ENCODE measurements around the gene UNC13A. TPM values are rescaled to one million over a fixed set of nuclear protein-coding genes. Genes with fewer than 3 reads are reported as not detected.

UNC13A gene
- total and polyA plus RNA-seq, 2 donors (not counting 3 experiments of a cell fraction or from before 2014, with no cell fraction given), result 0.04 to 0.09 TPM

GRCh38 chr19:17627161-17627560, 61.0 kb downstream of the UNC13A start:
- TF ChIP-seq POLR2A (IDR thresholded peaks at IDR 0.05; ENCODE audit: low read depth, low read length) (no peak), MYC (IDR thresholded peaks at IDR 0.05; ENCODE audit: low read depth, low read length) (no peak), EZH2 (IDR thresholded peaks at IDR 0.05; ENCODE audit: borderline replicate concordance, low read depth, low read length, severe bottlenecking) (no peak), JUN (IDR thresholded peaks at IDR 0.05; ENCODE audit: borderline replicate concordance, insufficient read depth, insufficient read length, low read depth) (no peak), POLR2AphosphoS5 (IDR thresholded peaks at IDR 0.05; ENCODE audit: insufficient read depth, low read depth, low read length) (no peak), MAX (IDR thresholded peaks at IDR 0.05; ENCODE audit: insufficient read depth, insufficient read length) (no peak), FOS (IDR thresholded peaks at IDR 0.05; ENCODE audit: borderline replicate concordance, insufficient read depth, low read length) (no peak), GATA2 (IDR thresholded peaks at IDR 0.05; ENCODE audit: insufficient read depth, insufficient read length, low read depth, low read length) (no peak)
- TF ChIP-seq, protein P1, sequence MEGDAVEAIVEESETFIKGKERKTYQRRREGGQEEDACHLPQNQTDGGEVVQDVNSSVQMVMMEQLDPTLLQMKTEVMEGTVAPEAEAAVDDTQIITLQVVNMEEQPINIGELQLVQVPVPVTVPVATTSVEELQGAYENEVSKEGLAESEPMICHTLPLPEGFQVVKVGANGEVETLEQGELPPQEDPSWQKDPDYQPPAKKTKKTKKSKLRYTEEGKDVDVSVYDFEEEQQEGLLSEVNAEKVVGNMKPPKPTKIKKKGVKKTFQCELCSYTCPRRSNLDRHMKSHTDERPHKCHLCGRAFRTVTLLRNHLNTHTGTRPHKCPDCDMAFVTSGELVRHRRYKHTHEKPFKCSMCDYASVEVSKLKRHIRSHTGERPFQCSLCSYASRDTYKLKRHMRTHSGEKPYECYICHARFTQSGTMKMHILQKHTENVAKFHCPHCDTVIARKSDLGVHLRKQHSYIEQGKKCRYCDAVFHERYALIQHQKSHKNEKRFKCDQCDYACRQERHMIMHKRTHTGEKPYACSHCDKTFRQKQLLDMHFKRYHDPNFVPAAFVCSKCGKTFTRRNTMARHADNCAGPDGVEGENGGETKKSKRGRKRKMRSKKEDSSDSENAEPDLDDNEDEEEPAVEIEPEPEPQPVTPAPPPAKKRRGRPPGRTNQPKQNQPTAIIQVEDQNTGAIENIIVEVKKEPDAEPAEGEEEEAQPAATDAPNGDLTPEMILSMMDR (IDR thresholded peaks at IDR 0.05; ENCODE audit: extremely low read depth in 1 of 2, insufficient read depth in 1 of 2, low read depth in 1 of 2, low read length in 2 of 2), result no peak
- BruUV-seq (replicated peaks), result no TSS peak
- Histone ChIP-seq H3K4me2 (ENCODE audit: insufficient read depth, low read length) (no peak overlapping the region), H3K9me3 (replicated peaks; ENCODE audit: control insufficient read depth, insufficient read depth, low read length) (no peaks in the 10 kb centered on the region), H4K20me1 (replicated peaks; ENCODE audit: control insufficient read depth, extremely low read depth, insufficient read depth, low read length) (no peaks in the 10 kb centered on the region), H3K27me3 (ENCODE audit: control insufficient read depth in 2 of 2, insufficient read depth in 2 of 2, low read length in 2 of 2) (no peaks in the 10 kb centered on the region), H3K9me1 (replicated peaks; ENCODE audit: control insufficient read depth, extremely low read depth, insufficient read depth, low read length) (no peaks in the 10 kb centered on the region), H2AFZ (ENCODE audit: low read depth, low read length) (no peak overlapping the region), H3K9ac (replicated peaks; ENCODE audit: extremely low read depth, insufficient read depth, low read length) (no peak overlapping the region), H3K4me3 (replicated peaks in 1 of 3; ENCODE audit: insufficient read depth in 1 of 3, low read depth in 1 of 3, low read length in 3 of 3) (no peak overlapping the region), H3K4me1 (ENCODE audit: control insufficient read depth, extremely low read depth, insufficient read depth, low read length) (no peaks in the 10 kb centered on the region), H3K79me2 (ENCODE audit: control insufficient read depth, insufficient read depth, low read length) (no peaks in the 10 kb centered on the region), H3K36me3 (ENCODE audit: control insufficient read depth in 2 of 2, extremely low read depth in 1 of 2, insufficient read depth in 2 of 2, low read length in 2 of 2) (no peaks in the 10 kb centered on the region), H3K27ac (ENCODE audit: insufficient read depth, low read depth, low read length) (no peak overlapping the region)
- FAIRE-seq (no peak), DNase-seq (ENCODE audit: low read depth, low spot score) (no peak)
- dilution Hi-C loops (cut with MboI; ENCODE audit: extremely low pct_ligation_motif_present, low sequenced_read_pairs) (no loop called here), intact Hi-C loops (cut with micrococcal nuclease) (no loop called here)
- ChIA-PET CTCF (interaction anchor here (0.9 kb wide), 1 partner anchor 11 kb away, joined by 3 read pairs; no protein-coding TSS in a partner anchor), POLR2A (no interaction called here)

Data from endothelial cell of umbilical vein (primary cell).